Endothelial cell of umbilical vein (primary cell): Measurements from ENCODE around the gene RAP1GAP. TPM values are rescaled to one million over a fixed set of nuclear protein-coding genes. Genes with fewer than 3 reads are reported as not detected.

Source experiments
- BruUV-seq: library from RNA; stranded (reverse); fragments of 400-500 nt; replicated peaks from 2 replicates; lab custom pipeline; 2021; lab: Mats Ljungman, UMichigan
- CTCF ChIA-PET: fragments of 300-600, 350-600 bp; sonication (Branson Sonifier 250); formaldehyde crosslinking; loops from one replicate; lab custom pipeline; 2021; ENCODE audit warnings: antibody characterized with exemption, inconsistent platforms; lab: Charles Lee
- POLR2A ChIA-PET: fragments of 300-600, 350-600 bp; sonication (Branson Sonifier 250); formaldehyde crosslinking; loops from one replicate; lab custom pipeline; 2021; ENCODE audit warnings: antibody characterized with exemption, inconsistent platforms; lab: Charles Lee
- DNase-seq: peaks from one replicate; pipeline ENCODE4 v3.0.0-alpha.2; 2011; ENCODE audit warnings: low read depth, low spot score
- FAIRE-seq: peaks from 2 replicates; lab custom pipeline; 2011; peaks lifted over from hg19 to GRCh38; lab: Jason Lieb, UNC
- H2AFZ ChIP-seq: 2 replicates; pipeline ENCODE4 v1.6.0; 2012; ENCODE audit warnings: low read depth, low read length, control low read depth, inconsistent platforms
- H3K27ac ChIP-seq: 2 replicates; pipeline ENCODE4 v1.5.1; 2011; ENCODE audit warnings: low read depth, mild to moderate bottlenecking, control low read depth, low read length, moderate library complexity; ENCODE audit not compliant: insufficient read depth
- H3K27me3 ChIP-seq, 2 experiments: 2 replicates each; pipeline versions ENCODE4 v1.6.0 to v1.6.1; 2011; ENCODE audit warnings: low read length in 2 of 2, mixed read lengths in 1 of 2; ENCODE audit not compliant: control insufficient read depth in 2 of 2, insufficient read depth in 2 of 2
- H3K36me3 ChIP-seq, 2 experiments: 2 replicates in 1 of 2; 3 replicates in 1 of 2; pipeline ENCODE4 v1.5.1; 2011; ENCODE audit warnings: low read length in 2 of 2, mild to moderate bottlenecking in 1 of 2, moderate library complexity in 1 of 2; ENCODE audit not compliant: control insufficient read depth in 2 of 2, insufficient read depth in 2 of 2; ENCODE audit errors: extremely low read depth in 1 of 2
- H3K4me1 ChIP-seq: 3 replicates; pipeline ENCODE4 v1.5.1; 2011; ENCODE audit warnings: mild to moderate bottlenecking, low read length; ENCODE audit not compliant: control insufficient read depth, insufficient read depth; ENCODE audit errors: extremely low read depth
- H3K4me2 ChIP-seq: 2 replicates; pipeline ENCODE4 v1.6.1; 2011; ENCODE audit warnings: low read length, control low read depth, mixed read lengths; ENCODE audit not compliant: insufficient read depth
- H3K4me3 ChIP-seq, 3 experiments: fragments of 200-600 bp in 1 of 3; sonication (generic), shearing (Covaris generic) in 1 of 3; replicated peaks in 1 of 3; 2 replicates each; pipeline ENCODE4 v1.5.1; 2011 to 2016; ENCODE audit warnings: control low read depth in 3 of 3, low read length in 3 of 3, mild to moderate bottlenecking in 2 of 3, inconsistent platforms in 1 of 3, low read depth in 1 of 3, moderate library complexity in 1 of 3; ENCODE audit not compliant: insufficient read depth in 1 of 3
- H3K79me2 ChIP-seq: 2 replicates; pipeline ENCODE4 v1.6.0; 2012; ENCODE audit warnings: low read length, inconsistent platforms; ENCODE audit not compliant: control insufficient read depth, insufficient read depth
- H3K9ac ChIP-seq: replicated peaks from 2 replicates; pipeline ENCODE3; 2011; ENCODE audit warnings: low read length, control low read depth; ENCODE audit not compliant: insufficient read depth; ENCODE audit errors: extremely low read depth
- H3K9me1 ChIP-seq: replicated peaks from 3 replicates; pipeline ENCODE4 v1.6.0; 2011; ENCODE audit warnings: mild to moderate bottlenecking, low read length; ENCODE audit not compliant: control insufficient read depth, insufficient read depth; ENCODE audit errors: extremely low read depth
- H3K9me3 ChIP-seq: replicated peaks from 2 replicates; pipeline ENCODE4 v1.5.1; 2012; ENCODE audit warnings: low read length, inconsistent platforms; ENCODE audit not compliant: control insufficient read depth, insufficient read depth
- H4K20me1 ChIP-seq: replicated peaks from 2 replicates; pipeline ENCODE3; 2011; ENCODE audit warnings: mild to moderate bottlenecking, low read length; ENCODE audit not compliant: control insufficient read depth, insufficient read depth; ENCODE audit errors: extremely low read depth
- EZH2 ChIP-seq: IDR thresholded peaks from 2 replicates; pipeline ENCODE4 v1.6.1; 2012; ENCODE audit warnings: borderline replicate concordance, low read depth, mild to moderate bottlenecking, moderate library complexity, low read length, inconsistent platforms; ENCODE audit not compliant: severe bottlenecking
- FOS ChIP-seq: IDR thresholded peaks from 2 replicates; pipeline ENCODE4 v1.6.1; 2011; ENCODE audit warnings: mild to moderate bottlenecking, low read length, moderate library complexity, borderline replicate concordance; ENCODE audit not compliant: insufficient read depth
- GATA2 ChIP-seq: IDR thresholded peaks from 2 replicates; pipeline ENCODE4 v1.7.0; 2011; ENCODE audit warnings: low read depth, mild to moderate bottlenecking, moderate library complexity, mixed read lengths, low read length; ENCODE audit not compliant: insufficient read length, insufficient read depth
- JUN ChIP-seq: IDR thresholded peaks from 2 replicates; pipeline ENCODE4 v1.6.1; 2011; ENCODE audit warnings: borderline replicate concordance, low read depth; ENCODE audit not compliant: insufficient read length, insufficient read depth
- MYC ChIP-seq: IDR thresholded peaks from one replicate; pipeline ENCODE4 v1.6.1; 2011; ENCODE audit warnings: mild to moderate bottlenecking, low read depth, low read length
- POLR2A ChIP-seq: IDR thresholded peaks from 2 replicates; pipeline ENCODE4 v1.6.1; 2012; ENCODE audit warnings: low read depth, mild to moderate bottlenecking, control low read depth, low read length
- POLR2AphosphoS5 ChIP-seq: IDR thresholded peaks from 2 replicates; pipeline ENCODE4 v1.6.1; 2012; ENCODE audit warnings: low read depth, mild to moderate bottlenecking, control low read depth, low read length, moderate library complexity; ENCODE audit not compliant: insufficient read depth
- dilution Hi-C: fragments of 300-500 bp; cut with MboI; formaldehyde crosslinking; loops from one replicate; pipeline ENCODE4 v1.15.0; 2019; ENCODE audit warnings: low sequenced_read_pairs; ENCODE audit not compliant: extremely low pct_ligation_motif_present
- intact Hi-C: fragments of 100-400 bp; cut with micrococcal nuclease; formaldehyde crosslinking; loops from one replicate; pipeline ENCODE4 v1.10.0; 2022
- polyA plus RNA-seq, 4 experiments: library from polyadenylated mRNA; depleted of rRNA in 3 of 4; stranded (reverse) in 3 of 4; unstranded in 1 of 4; fragments of >200 nt; gene quantifications; 2 replicates each; pipeline versions ENCODE4 v1.2.1 to v1.2.3, GENCODE V29; 2011 to 2012; ENCODE audit warnings: missing spikeins in 1 of 4
- total RNA-seq: library from RNA; stranded (reverse); gene quantifications from 2 replicates; pipeline ENCODE4 v1.2.3, GENCODE V29; 2021
- TF ChIP-seq, protein P1 (sequence below): IDR thresholded peaks from 2 replicates; pipeline ENCODE4 v1.6.1; 2011; ENCODE audit not compliant: insufficient read depth, insufficient read length
- TF ChIP-seq, protein P2 (sequence below), 2 donors: IDR thresholded peaks; 1 replicate in 1 of 2; 2 replicates in 1 of 2; pipeline ENCODE4 v1.5.1; 2011; ENCODE audit warnings: low read length in 2 of 2, mild to moderate bottlenecking in 2 of 2, moderate library complexity in 2 of 2, control low read depth in 1 of 2, inconsistent platforms in 1 of 2, low read depth in 1 of 2; ENCODE audit not compliant: insufficient read depth in 1 of 2; ENCODE audit errors: extremely low read depth in 1 of 2

RAP1GAP gene
- total and polyA plus RNA-seq, 2 donors (not counting 3 experiments of a cell fraction or from before 2014, with no cell fraction given), result 0.07 to 0.20 TPM

DNA sequence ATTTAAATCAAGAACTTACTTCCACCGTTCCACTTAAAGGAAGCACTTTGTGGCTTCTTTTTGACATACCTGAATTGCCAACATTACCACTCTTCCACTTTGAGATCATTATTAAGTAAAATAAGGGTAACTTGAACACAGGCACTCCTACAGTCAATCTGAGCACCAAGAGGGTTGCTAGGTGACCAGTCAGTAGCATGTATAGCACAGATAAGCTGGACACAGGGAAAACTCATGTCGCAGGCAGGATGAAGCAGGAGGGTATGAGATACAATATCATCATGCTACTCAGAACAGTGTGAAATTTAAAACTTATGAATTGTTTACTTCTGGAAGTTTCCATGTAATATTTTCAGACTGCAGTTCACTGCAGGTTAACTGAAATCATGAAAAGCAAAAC, 47.0 kb upstream of the RAP1GAP start:
- peaks cover 6% of the 10 kb centered on the region for H3K79me2 ChIP-seq
- H3K4me1 ChIP-seq, result peaks cover 5% of the 10 kb centered on the region
- ChIA-PET POLR2A (no interaction called here), CTCF (no interaction called here)
- H4K20me1 ChIP-seq, result no peaks in the 10 kb centered on the region
- H3K9me1 ChIP-seq, result no peaks in the 10 kb centered on the region
- H3K27me3 ChIP-seq, result no peaks in the 10 kb centered on the region
- no peak overlapping the region for H3K27ac ChIP-seq
- intact Hi-C loops (no loop called here), dilution Hi-C loops (no loop called here)
- no peak overlapping the region for H2AFZ ChIP-seq
- no peak overlapping the region for H3K4me3 ChIP-seq
- H3K36me3 ChIP-seq, result peaks cover 32 to 33% of the 10 kb centered on the region in 2 experiments
- no peak overlapping the region for H3K9ac ChIP-seq
- no peak for DNase-seq
- no TSS peak for BruUV-seq
- H3K4me2 ChIP-seq, result no peak overlapping the region
- TF ChIP-seq EZH2 (no peak), JUN (no peak), MYC (no peak), GATA2 (no peak), FOS (no peak), POLR2A (no peak), POLR2AphosphoS5 (no peak)
- TF ChIP-seq, protein P1, sequence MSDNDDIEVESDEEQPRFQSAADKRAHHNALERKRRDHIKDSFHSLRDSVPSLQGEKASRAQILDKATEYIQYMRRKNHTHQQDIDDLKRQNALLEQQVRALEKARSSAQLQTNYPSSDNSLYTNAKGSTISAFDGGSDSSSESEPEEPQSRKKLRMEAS, result no peak
- TF ChIP-seq, protein P2, sequence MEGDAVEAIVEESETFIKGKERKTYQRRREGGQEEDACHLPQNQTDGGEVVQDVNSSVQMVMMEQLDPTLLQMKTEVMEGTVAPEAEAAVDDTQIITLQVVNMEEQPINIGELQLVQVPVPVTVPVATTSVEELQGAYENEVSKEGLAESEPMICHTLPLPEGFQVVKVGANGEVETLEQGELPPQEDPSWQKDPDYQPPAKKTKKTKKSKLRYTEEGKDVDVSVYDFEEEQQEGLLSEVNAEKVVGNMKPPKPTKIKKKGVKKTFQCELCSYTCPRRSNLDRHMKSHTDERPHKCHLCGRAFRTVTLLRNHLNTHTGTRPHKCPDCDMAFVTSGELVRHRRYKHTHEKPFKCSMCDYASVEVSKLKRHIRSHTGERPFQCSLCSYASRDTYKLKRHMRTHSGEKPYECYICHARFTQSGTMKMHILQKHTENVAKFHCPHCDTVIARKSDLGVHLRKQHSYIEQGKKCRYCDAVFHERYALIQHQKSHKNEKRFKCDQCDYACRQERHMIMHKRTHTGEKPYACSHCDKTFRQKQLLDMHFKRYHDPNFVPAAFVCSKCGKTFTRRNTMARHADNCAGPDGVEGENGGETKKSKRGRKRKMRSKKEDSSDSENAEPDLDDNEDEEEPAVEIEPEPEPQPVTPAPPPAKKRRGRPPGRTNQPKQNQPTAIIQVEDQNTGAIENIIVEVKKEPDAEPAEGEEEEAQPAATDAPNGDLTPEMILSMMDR (IDR thresholded peaks at IDR 0.05; ENCODE audit: extremely low read depth in 1 of 2, insufficient read depth in 1 of 2, low read depth in 1 of 2, low read length in 2 of 2), result no peak
- no peak for FAIRE-seq
- H3K9me3 ChIP-seq, result no peaks in the 10 kb centered on the region
